Panc1 (cell line): ENCODE data around the gene ZNFX1. TPM values are rescaled to one million over a fixed set of nuclear protein-coding genes. Genes with fewer than 3 reads are reported as not detected.

Experiments
- ATAC-seq: fragments of 200-7000 bp; cut with Tn5 transposase; 2 replicates; pipeline ENCODE4 v1.9.1; 2020; ENCODE audit warnings: mild to moderate bottlenecking, moderate library complexity
- BruUV-seq: library from RNA; stranded (reverse); fragments of 400-500 nt; replicated peaks from 2 replicates; lab custom pipeline; 2021; lab: Mats Ljungman, UMichigan
- CTCF ChIA-PET: fragments of 300-600 bp; sonication (Branson Sonifier 250); formaldehyde crosslinking; loops from one replicate; lab custom pipeline; 2022; ENCODE audit warnings: antibody characterized with exemption; lab: Charles Lee
- POLR2A ChIA-PET: fragments of 300-600 bp; sonication (Branson Sonifier 250); formaldehyde crosslinking; loops from one replicate; lab custom pipeline; 2022; ENCODE audit warnings: antibody characterized with exemption; lab: Charles Lee
- DNase-seq: peaks from one replicate; pipeline ENCODE4 v3.0.0-alpha.2; 2010; ENCODE audit warnings: low read depth, low spot score
- H3K27ac ChIP-seq: 2 replicates; pipeline ENCODE4 v1.5.1; 2011; ENCODE audit warnings: mild to moderate bottlenecking, low read length, inconsistent platforms
- H3K27me3 ChIP-seq: fragments of 200-500 bp; sonication (Bioruptor generic); 2 replicates; pipeline ENCODE4 v1.6.0; 2014; ENCODE audit warnings: low read length, inconsistent platforms; ENCODE audit not compliant: control insufficient read depth, insufficient read depth
- H3K36me3 ChIP-seq: fragments of 200-500 bp; sonication (Bioruptor generic); 2 replicates; pipeline ENCODE4 v1.5.1; 2014; ENCODE audit warnings: inconsistent platforms, mild to moderate bottlenecking, low read length, moderate library complexity; ENCODE audit not compliant: control insufficient read depth, insufficient read depth
- H3K4me1 ChIP-seq: 2 replicates; pipeline ENCODE4 v1.5.1; 2011; ENCODE audit warnings: inconsistent platforms, mild to moderate bottlenecking, low read length, moderate library complexity; ENCODE audit not compliant: control insufficient read depth, insufficient read depth
- H3K4me3 ChIP-seq, 2 experiments: 2 replicates each; pipeline ENCODE4 v1.5.1; 2011 to 2012; ENCODE audit warnings: low read depth in 2 of 2, low read length in 2 of 2, mild to moderate bottlenecking in 2 of 2, inconsistent platforms in 1 of 2, moderate library complexity in 1 of 2
- H3K9me3 ChIP-seq: fragments of 200-500 bp; sonication (Bioruptor generic); 2 replicates; pipeline ENCODE4 v1.5.1; 2014; ENCODE audit warnings: low read depth, mild to moderate bottlenecking, inconsistent platforms, low read length, moderate library complexity; ENCODE audit not compliant: control insufficient read depth, insufficient read depth
- CTCF ChIP-seq: fragments of 450-650 bp; IDR thresholded peaks from 2 replicates; pipeline ENCODE4 v1.5.1; 2017; ENCODE audit warnings: mild to moderate bottlenecking
- POLR2AphosphoS5 ChIP-seq: IDR thresholded peaks from 2 replicates; pipeline ENCODE4 v1.6.1; 2012; ENCODE audit warnings: mild to moderate bottlenecking, low read depth, low read length, moderate library complexity
- SIN3A ChIP-seq: IDR thresholded peaks from 2 replicates; pipeline ENCODE4 v1.6.1; 2012; ENCODE audit warnings: low read depth, mild to moderate bottlenecking, low read length, moderate library complexity, borderline replicate concordance; ENCODE audit not compliant: insufficient read depth
- TCF7L2 ChIP-seq: IDR thresholded peaks from 2 replicates; pipeline ENCODE4 v1.6.1; 2011; ENCODE audit warnings: mild to moderate bottlenecking, low read depth, low read length, inconsistent platforms
- in situ Hi-C: cut with HindIII; loops from 2 replicates; pipeline ENCODE4 v1.10.0; 2016; ENCODE audit warnings: low sequenced_read_pairs, low pct_unique_long_range_greater_than_20kb
- intact Hi-C: fragments of 100-400 bp; cut with micrococcal nuclease; formaldehyde crosslinking; loops from one replicate; pipeline ENCODE4 v1.10.0; 2022; ENCODE audit not compliant: unreplicated experiment
- total RNA-seq: library from RNA; stranded (reverse); gene quantifications from one replicate; pipeline ENCODE4 v1.2.1, GENCODE V29; 2021; ENCODE audit not compliant: unreplicated experiment
- TF ChIP-seq, protein P1 (sequence below), 2 experiments: IDR thresholded peaks; 2 replicates each; pipeline ENCODE4 v1.6.1; 2011 to 2012; ENCODE audit warnings: low read depth in 2 of 2, control low read depth in 1 of 2, low read length in 1 of 2, mild to moderate bottlenecking in 1 of 2, moderate library complexity in 1 of 2; ENCODE audit not compliant: insufficient read depth in 1 of 2

Gene ZNFX1
- total RNA-seq, 1 experiment from 2014 or later = 39.4 TPM

- H3K9me3 ChIP-seq = no peaks in the 10 kb centered on the region
- H3K4me1 ChIP-seq = peaks cover under 1% of the 10 kb centered on the region
- no peak overlapping the region for H3K4me3 ChIP-seq
- POLR2A ChIA-PET = interaction anchor here (0.5 kb wide), 1 partner anchor 119 kb away, joined by 3 read pairs; no protein-coding TSS in a partner anchor
- intact Hi-C loops (no loop called here), in situ Hi-C loops (no loop called here)
- TSS peak; percentile 4 for BruUV-seq
- TF ChIP-seq POLR2AphosphoS5 (no peak), CTCF (no peak), TCF7L2 (no peak), SIN3A (no peak)
- TF ChIP-seq, protein P1, sequence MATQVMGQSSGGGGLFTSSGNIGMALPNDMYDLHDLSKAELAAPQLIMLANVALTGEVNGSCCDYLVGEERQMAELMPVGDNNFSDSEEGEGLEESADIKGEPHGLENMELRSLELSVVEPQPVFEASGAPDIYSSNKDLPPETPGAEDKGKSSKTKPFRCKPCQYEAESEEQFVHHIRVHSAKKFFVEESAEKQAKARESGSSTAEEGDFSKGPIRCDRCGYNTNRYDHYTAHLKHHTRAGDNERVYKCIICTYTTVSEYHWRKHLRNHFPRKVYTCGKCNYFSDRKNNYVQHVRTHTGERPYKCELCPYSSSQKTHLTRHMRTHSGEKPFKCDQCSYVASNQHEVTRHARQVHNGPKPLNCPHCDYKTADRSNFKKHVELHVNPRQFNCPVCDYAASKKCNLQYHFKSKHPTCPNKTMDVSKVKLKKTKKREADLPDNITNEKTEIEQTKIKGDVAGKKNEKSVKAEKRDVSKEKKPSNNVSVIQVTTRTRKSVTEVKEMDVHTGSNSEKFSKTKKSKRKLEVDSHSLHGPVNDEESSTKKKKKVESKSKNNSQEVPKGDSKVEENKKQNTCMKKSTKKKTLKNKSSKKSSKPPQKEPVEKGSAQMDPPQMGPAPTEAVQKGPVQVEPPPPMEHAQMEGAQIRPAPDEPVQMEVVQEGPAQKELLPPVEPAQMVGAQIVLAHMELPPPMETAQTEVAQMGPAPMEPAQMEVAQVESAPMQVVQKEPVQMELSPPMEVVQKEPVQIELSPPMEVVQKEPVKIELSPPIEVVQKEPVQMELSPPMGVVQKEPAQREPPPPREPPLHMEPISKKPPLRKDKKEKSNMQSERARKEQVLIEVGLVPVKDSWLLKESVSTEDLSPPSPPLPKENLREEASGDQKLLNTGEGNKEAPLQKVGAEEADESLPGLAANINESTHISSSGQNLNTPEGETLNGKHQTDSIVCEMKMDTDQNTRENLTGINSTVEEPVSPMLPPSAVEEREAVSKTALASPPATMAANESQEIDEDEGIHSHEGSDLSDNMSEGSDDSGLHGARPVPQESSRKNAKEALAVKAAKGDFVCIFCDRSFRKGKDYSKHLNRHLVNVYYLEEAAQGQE (IDR thresholded peaks at IDR 0.05; ENCODE audit: insufficient read depth in 1 of 2, low read depth in 2 of 2, low read length in 1 of 2) = no peak
- ATAC-seq = no peak
- peaks cover 10% of the 10 kb centered on the region; the same call in 1 of the 2 replicates for H3K36me3 ChIP-seq
- no peak overlapping the region for H3K27ac ChIP-seq
- CTCF ChIA-PET = no interaction called here
- DNase-seq = no peak
- no peaks in the 10 kb centered on the region for H3K27me3 ChIP-seq
These were observed 7.1 kb downstream of the ZNFX1 start for GRCh38 chr20:49270736-49271135.

- no TSS peak for BruUV-seq
- intact Hi-C loops = no loop called here
- no peaks in the 10 kb centered on the region; the same call in 1 of the 2 replicates for H3K4me1 ChIP-seq
- H3K9me3 ChIP-seq = no peaks in the 10 kb centered on the region
- peak overlapping the region in 1 of 2 experiments; percentile 2; a peak in 1 of 4 replicates for H3K4me3 ChIP-seq
- ATAC-seq (peak; percentile 50; the same call in 1 of the 2 replicates), DNase-seq (no peak)
- TF ChIP-seq SIN3A = no peak
- TF ChIP-seq, protein P1 (IDR thresholded peaks at IDR 0.05; ENCODE audit: insufficient read depth in 1 of 2, low read depth in 2 of 2, low read length in 1 of 2) = no peak
- no peak for TF ChIP-seq TCF7L2
- no peak for TF ChIP-seq CTCF
- no peak for TF ChIP-seq POLR2AphosphoS5
- ChIA-PET CTCF (no interaction called here), POLR2A (no interaction called here)
- in situ Hi-C loops = no loop called here
- no peak overlapping the region for H3K27ac ChIP-seq
- peaks cover 14% of the 10 kb centered on the region; the same call in 1 of the 2 replicates for H3K36me3 ChIP-seq
- no peaks in the 10 kb centered on the region for H3K27me3 ChIP-seq
These were observed 7.7 kb downstream of the ZNFX1 start for GRCh38 chr20:49270177-49270576.
